Transverse colon (tissue), 4 donors: ENCODE data around the gene NFKBIE. TPM values are rescaled to one million over a fixed set of nuclear protein-coding genes. Genes with fewer than 3 reads are reported as not detected.

Source experiments
- DNase-seq: peaks from one replicate; pipeline ENCODE4 v3.0.0-alpha.2; 2019
- H3K27ac ChIP-seq, 4 donors: fragments of 200-600 bp; sonication (generic); 2 replicates each; pipeline ENCODE4 v1.5.1; 2016 to 2018; ENCODE audit warnings: inconsistent platforms in 4 of 4
- H3K27me3 ChIP-seq: fragments of 200-600 bp; sonication (generic); 2 replicates; pipeline ENCODE4 v1.5.1; 2017; ENCODE audit warnings: inconsistent platforms
- H3K36me3 ChIP-seq, 4 donors: fragments of 200-600 bp; sonication (generic); 2 replicates each; pipeline ENCODE4 v1.5.1; 2017 to 2019; ENCODE audit warnings: inconsistent platforms in 4 of 4
- H3K4me1 ChIP-seq, 4 donors: fragments of 200-600 bp; sonication (generic); 2 replicates each; pipeline ENCODE4 v1.5.1; 2017 to 2020; ENCODE audit warnings: inconsistent platforms in 4 of 4
- H3K4me3 ChIP-seq, 4 donors: fragments of 200-600 bp; sonication (generic); 1 replicate in 1 of 4; 2 replicates in 3 of 4; pipeline versions ENCODE4 v1.5.1 to v1.6.1; 2017 to 2019; ENCODE audit warnings: inconsistent platforms in 4 of 4
- H3K9me3 ChIP-seq, 2 donors: fragments of 200-600 bp; sonication (generic); 2 replicates each; pipeline ENCODE4 v1.5.1; 2017 to 2019; ENCODE audit warnings: inconsistent platforms in 2 of 2
- CTCF ChIP-seq, 5 experiments: fragments of 200-600 bp in 3 of 5; fragments of 450-650 bp in 2 of 5; sonication (generic) in 3 of 5; IDR thresholded peaks; 1 replicate in 2 of 5; 2 replicates in 3 of 5; pipeline ENCODE4 v1.5.1; 2016 to 2017; ENCODE audit warnings: antibody characterized with exemption in 5 of 5, inconsistent platforms in 3 of 5, mild to moderate bottlenecking in 2 of 5, moderate library complexity in 1 of 5
- EP300 ChIP-seq: sonication (generic); formaldehyde crosslinking; IDR thresholded peaks from one replicate; pipeline ENCODE4 v1.6.1; 2017; ENCODE audit warnings: antibody characterized with exemption, low read depth
- POLR2A ChIP-seq: fragments of 450-650 bp; IDR thresholded peaks from one replicate; pipeline ENCODE4 v1.6.1; 2016; ENCODE audit warnings: antibody characterized with exemption, mild to moderate bottlenecking, moderate library complexity
- POLR2AphosphoS5 ChIP-seq, 3 donors: sonication (generic); formaldehyde crosslinking; IDR thresholded peaks; one replicate each; pipeline ENCODE4 v1.6.1; 2016; ENCODE audit warnings: antibody characterized with exemption in 3 of 3
- WGBS, 2 donors: methylation state at CpG; one replicate each; pipeline ENCODE4 v1.1.5; 2018; ENCODE audit warnings: low coverage in 1 of 2; 5-methylcytosine and 5-hydroxymethylcytosine counted together
- in situ Hi-C, 4 donors: fragments of 200-750 bp; cut with MboI; loops; one replicate each; pipeline versions ENCODE4 v1.15.0 to v1.15.1; 2017; ENCODE audit warnings: low sequenced_read_pairs in 3 of 4, low pct_ligation_motif_present in 1 of 4, low pct_unique_long_range_greater_than_20kb in 1 of 4
- intact Hi-C: fragments of 100-400 bp; cut with DNase I; formaldehyde crosslinking; loops from one replicate; pipeline ENCODE4 v1.15.1; 2023; ENCODE audit warnings: low total_unique reads
- total RNA-seq, 4 donors: library from RNA; depleted of rRNA; stranded (reverse); fragments of >200 nt; gene quantifications; one replicate each; pipeline ENCODE4 v1.1.0, GENCODE V29; 2016

NFKBIE gene
- total RNA-seq, 4 donors from 2014 or later = 2.6 to 67.3 (median 19.0) TPM

- Histone ChIP-seq H3K4me3 (no peak overlapping the region), H3K36me3 (no peaks in the 10 kb centered on the region), H3K4me1 (peaks cover 0 to 17% (median 13%) of the 10 kb centered on the region in 4 donors), H3K27me3 (peaks cover 81% of the 10 kb centered on the region), H3K9me3 (no peaks in the 10 kb centered on the region), H3K27ac (no peak overlapping the region)
- WGBS, 2 donors = 82% methylated on average over 6 of the region's 6 CpGs; no CpG with 5 or more reads in 1 of the 2 donors
- no peak for TF ChIP-seq POLR2AphosphoS5 (IDR thresholded peaks at IDR 0.05)
- TF ChIP-seq CTCF (IDR thresholded peaks at IDR 0.05) = no peak
- no peak for TF ChIP-seq POLR2A
- TF ChIP-seq EP300 = no peak
- intact Hi-C loops (loop anchor here (10.0 kb wide), 1 partner anchor 63 kb away; no protein-coding TSS in a partner anchor), in situ Hi-C loops (no loop called here)
- no peak for DNase-seq
Measured at GRCh38 chr6:44271406-44271723, 6.0 kb upstream of the NFKBIE start.

- intact Hi-C loops (loop anchor here (10.0 kb wide), 1 partner anchor 64 kb away; no protein-coding TSS in a partner anchor), in situ Hi-C loops (no loop called here)
- 14% methylated on average over 11 of the region's 90 CpGs; no CpG with 5 or more reads in 1 of the 2 donors for WGBS, 2 donors
- no peak for DNase-seq
- H3K27me3 ChIP-seq = peaks cover 75% of the 10 kb centered on the region
- no peak for TF ChIP-seq POLR2AphosphoS5 (IDR thresholded peaks at IDR 0.05)
- TF ChIP-seq EP300 = no peak
- TF ChIP-seq CTCF (IDR thresholded peaks at IDR 0.05) = no peak
- no peak for TF ChIP-seq POLR2A
- H3K27ac ChIP-seq = no peak overlapping the region
- peaks cover 0 to 14% (median 7%) of the 10 kb centered on the region in 4 donors for H3K4me1 ChIP-seq
- no peaks in the 10 kb centered on the region for H3K36me3 ChIP-seq
- peak overlapping the region in 3 of 4 donors; percentile 26 to 50 (median 38) for H3K4me3 ChIP-seq
- H3K9me3 ChIP-seq = no peaks in the 10 kb centered on the region
Measured at GRCh38 chr6:44270526-44271405, 5.4 kb upstream of the NFKBIE start.

- peaks cover 0 to 12% (median 6%) of the 10 kb centered on the region in 4 donors for H3K4me1 ChIP-seq
- DNase-seq = no peak
- H3K27ac ChIP-seq = no peak within 1 kb of the TSS
- 27 to 39% methylated on average over 6 to 14 of the region's 29 CpGs for WGBS, 2 donors
- peak within 1 kb of the TSS in 3 of 4 donors; percentile 26 to 50 (median 38) for H3K4me3 ChIP-seq
- H3K9me3 ChIP-seq = no peaks in the 10 kb centered on the region
- intact Hi-C loops (loop anchor here (10.0 kb wide), 1 partner anchor 65 kb away; no protein-coding TSS in a partner anchor), in situ Hi-C loops (loop anchor here in 1 of 4 donors (10.0 kb wide), 1 partner anchor 65 kb away; no protein-coding TSS in a partner anchor)
- H3K27me3 ChIP-seq = peaks cover 67% of the 10 kb centered on the region
- TF ChIP-seq POLR2AphosphoS5 (IDR thresholded peaks at IDR 0.05) (no peak), CTCF (IDR thresholded peaks at IDR 0.05) (no peak), EP300 (no peak), POLR2A (no peak)
- H3K36me3 ChIP-seq = no peaks in the 10 kb centered on the region
Measured at GRCh38 chr6:44269921-44270525, 4.7 kb upstream of the NFKBIE start, which contains the start of gene TMEM151B. TSS of gene TMEM151B (plus strand) at chr6:44270450. CDS start at chr6:44270743, 293 bp downstream.
